AG09319 (cell line): ENCODE data around the gene CLIC6.

Experiments
- DNase-seq: peaks from one replicate; pipeline ENCODE4 v3.0.0-alpha.2; 2010; ENCODE audit warnings: low read depth; ENCODE audit errors: extremely low read depth
- CTCF ChIP-seq: IDR thresholded peaks from 2 replicates; pipeline ENCODE4 v1.5.1; 2011; ENCODE audit warnings: low read depth, mild to moderate bottlenecking, inconsistent platforms, low read length, moderate library complexity

CLIC6 gene

GRCh38 chr21:34765619-34766018 lies 96.8 kb downstream of the CLIC6 start:
- TF ChIP-seq CTCF: no peak
- no peak for DNase-seq

GRCh38 chr21:34766862-34767261 lies 98.1 kb downstream of the CLIC6 start:
- no peak for DNase-seq
- no peak for TF ChIP-seq CTCF
